Mammary epithelial cell (primary cell): ENCODE results near the gene ELMO3.

Experiments
- EZH2 ChIP-seq: IDR thresholded peaks from 2 replicates; pipeline ENCODE4 v1.6.1; 2012; ENCODE audit warnings: low read length, inconsistent platforms, borderline replicate concordance
- TF ChIP-seq, protein P1 (sequence below), 2 donors: IDR thresholded peaks in 1 of 2; conservative IDR thresholded peaks in 1 of 2; 2 replicates each; pipeline ENCODE4 v1.5.1; 2011 to 2012; ENCODE audit warnings: inconsistent platforms in 2 of 2, low read length in 2 of 2, mild to moderate bottlenecking in 2 of 2, control low read depth in 1 of 2, low read depth in 1 of 2; ENCODE audit not compliant: insufficient read depth in 1 of 2; ENCODE audit errors: extremely low read depth in 1 of 2

GRCh38 chr16:67194260-67194659 lies 4.7 kb upstream of the ELMO3 start:
- TF ChIP-seq, protein P1, sequence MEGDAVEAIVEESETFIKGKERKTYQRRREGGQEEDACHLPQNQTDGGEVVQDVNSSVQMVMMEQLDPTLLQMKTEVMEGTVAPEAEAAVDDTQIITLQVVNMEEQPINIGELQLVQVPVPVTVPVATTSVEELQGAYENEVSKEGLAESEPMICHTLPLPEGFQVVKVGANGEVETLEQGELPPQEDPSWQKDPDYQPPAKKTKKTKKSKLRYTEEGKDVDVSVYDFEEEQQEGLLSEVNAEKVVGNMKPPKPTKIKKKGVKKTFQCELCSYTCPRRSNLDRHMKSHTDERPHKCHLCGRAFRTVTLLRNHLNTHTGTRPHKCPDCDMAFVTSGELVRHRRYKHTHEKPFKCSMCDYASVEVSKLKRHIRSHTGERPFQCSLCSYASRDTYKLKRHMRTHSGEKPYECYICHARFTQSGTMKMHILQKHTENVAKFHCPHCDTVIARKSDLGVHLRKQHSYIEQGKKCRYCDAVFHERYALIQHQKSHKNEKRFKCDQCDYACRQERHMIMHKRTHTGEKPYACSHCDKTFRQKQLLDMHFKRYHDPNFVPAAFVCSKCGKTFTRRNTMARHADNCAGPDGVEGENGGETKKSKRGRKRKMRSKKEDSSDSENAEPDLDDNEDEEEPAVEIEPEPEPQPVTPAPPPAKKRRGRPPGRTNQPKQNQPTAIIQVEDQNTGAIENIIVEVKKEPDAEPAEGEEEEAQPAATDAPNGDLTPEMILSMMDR (conservative IDR thresholded peaks at IDR 0.05 in 1 of 2, IDR thresholded peaks at IDR 0.05 in 1 of 2; ENCODE audit: extremely low read depth in 1 of 2, insufficient read depth in 1 of 2, low read depth in 1 of 2, low read length in 2 of 2), result no peak
- no peak for TF ChIP-seq EZH2
